Frontal cortex (tissue), 4 donors: ENCODE results near the gene POLE2. TPM values are rescaled to one million over a fixed set of nuclear protein-coding genes. Genes with fewer than 3 reads are reported as not detected.
A peak's percentile ranks its signal among the peaks of the same experiment; 100 is the strongest.
"Not testable (repeated sequence)": the region's sequence is repeated elsewhere in the genome, so short reads cannot be mapped to it uniquely, and the experiment has no call there.

Experiments used
- DNase-seq, 2 donors: peaks; one replicate each; pipeline ENCODE4 v3.0.0; 2012; ENCODE audit warnings: low spot score in 2 of 2
- FAIRE-seq: peaks from 2 replicates; lab custom pipeline; 2012; peaks lifted over from hg19 to GRCh38; lab: Jason Lieb, UNC
- total RNA-seq: library from RNA; depleted of rRNA; stranded (reverse); fragments of >200 nt; gene quantifications from one replicate; pipeline ENCODE4 v1.2.3, GENCODE V29; 2014
- donor health status: control.
- donor health status: control.
- donor health status: control.

Gene POLE2
- total RNA-seq, 1 donor from 2014 or later: 5.3 TPM

DNA sequence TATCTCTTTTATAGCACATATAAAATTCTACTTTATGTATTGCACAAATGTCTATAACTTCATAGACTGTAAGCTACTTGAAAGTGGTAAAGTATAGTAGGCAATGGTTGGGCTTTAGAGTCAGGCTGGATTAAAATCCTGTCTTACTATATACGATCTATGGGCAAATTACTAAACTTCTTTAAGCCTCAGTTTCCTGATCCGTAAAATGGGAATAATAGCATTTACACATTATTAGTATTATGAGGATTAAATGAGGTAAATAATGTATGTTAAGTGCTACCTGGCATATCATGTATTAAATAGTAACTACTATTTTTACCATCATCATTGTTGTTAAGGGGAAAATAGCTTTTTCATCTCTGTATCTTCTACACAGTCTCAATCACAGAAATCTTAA is 14.4 kb downstream of the POLE2 start:
- DNase-seq (no peak), FAIRE-seq (no peak)

- no peak for DNase-seq
- FAIRE-seq: no peak
Observed at GRCh38 chr14:49670475-49670874, 17.5 kb downstream of the POLE2 start.

DNA sequence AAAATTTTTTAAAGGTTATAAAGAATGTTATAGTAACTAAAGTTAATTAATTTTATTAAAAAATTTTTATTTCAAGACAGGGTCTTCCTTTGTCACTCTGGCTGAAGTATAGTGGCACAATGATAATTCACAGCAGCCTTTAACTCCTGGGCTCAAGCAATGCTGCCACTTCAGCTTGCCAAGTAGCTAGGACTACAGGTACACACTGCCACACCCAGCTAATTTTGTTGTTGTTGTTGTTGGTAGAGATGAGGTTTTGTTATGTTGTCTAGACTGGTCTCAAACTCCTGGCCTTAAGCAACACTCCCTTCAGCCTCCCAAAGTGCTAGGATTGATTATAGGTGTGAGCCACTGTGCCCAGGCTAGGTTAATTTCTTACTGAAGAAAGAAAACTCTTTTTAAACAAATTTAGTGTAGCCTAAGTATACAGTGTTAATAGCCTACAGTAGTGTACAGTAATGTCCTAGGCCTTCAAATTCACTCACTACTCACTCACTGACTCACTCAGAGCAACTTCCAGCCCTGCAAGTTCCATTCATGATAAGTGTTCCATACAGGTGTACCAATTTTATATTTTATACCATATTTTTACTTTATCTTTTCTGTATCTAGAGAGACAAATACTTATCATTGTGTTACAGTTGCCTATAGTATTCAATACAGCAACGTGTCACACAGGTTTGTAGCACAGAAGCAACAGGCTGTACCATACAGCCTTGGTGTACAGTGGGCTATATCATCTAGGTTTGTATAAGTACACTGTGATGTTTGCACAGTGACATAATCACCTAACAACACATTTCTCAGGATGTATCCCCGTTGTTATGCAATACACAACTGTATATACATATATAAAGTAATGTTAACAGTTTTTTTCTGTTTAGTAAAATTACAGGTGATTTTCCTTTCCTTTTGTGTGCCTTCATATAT is 28.2 kb downstream of the POLE2 start:
- FAIRE-seq: no peak

DNA sequence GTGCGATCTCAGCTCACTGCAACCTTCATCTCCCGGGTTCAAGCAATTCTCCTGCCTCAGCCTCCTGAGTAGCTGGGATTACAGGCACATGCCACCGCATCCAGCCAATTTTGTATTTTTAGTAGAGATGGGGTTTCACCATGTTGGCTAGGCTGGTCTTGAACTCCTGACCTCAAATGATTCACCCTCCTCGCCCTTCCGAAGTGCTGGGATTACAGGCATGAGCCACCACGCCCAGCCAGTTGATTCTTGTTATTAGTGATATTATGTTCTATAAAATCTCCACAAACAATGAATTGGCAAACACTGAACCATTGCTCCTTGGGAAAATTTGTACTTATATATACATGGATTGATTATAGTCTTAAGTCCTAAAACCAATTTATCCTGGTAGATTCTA is 30.5 kb downstream of the POLE2 start:
- not testable (repeated sequence) for FAIRE-seq, DNase-seq

More for the DNA sequence above, 28.2 kb downstream of the POLE2 start:
- DNase-seq: no peak

- FAIRE-seq (peak; percentile 71), DNase-seq (no peak)
Observed at GRCh38 chr14:49654511-49654910, 33.5 kb downstream of the POLE2 start.

DNA sequence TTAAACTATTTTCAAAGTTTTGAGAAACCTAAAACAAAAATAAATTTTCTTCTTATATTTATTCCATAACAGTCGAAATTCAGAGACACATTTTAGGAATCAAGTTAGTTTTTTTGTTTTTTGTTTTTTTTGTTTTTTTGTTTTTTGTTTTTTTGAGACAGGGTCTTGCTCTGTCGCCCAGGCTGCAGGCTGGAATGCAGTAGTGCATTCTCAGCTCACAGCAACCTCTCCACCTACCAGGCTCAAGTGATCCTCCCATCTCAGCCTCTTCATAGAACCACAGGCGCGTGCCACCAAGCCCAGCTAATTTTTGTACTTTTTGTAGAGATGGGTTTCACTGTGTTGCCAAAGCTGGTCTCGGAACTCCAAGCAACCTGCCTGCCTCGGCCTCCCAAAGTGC is 34.5 kb downstream of the POLE2 start:
- no peak for FAIRE-seq

GRCh38 chr14:49642163-49642562 is 45.9 kb downstream of the POLE2 start:
- FAIRE-seq: no peak
- no peak for DNase-seq

More for the DNA sequence above, 34.5 kb downstream of the POLE2 start:
- no peak for DNase-seq

- no peak for FAIRE-seq
- DNase-seq: no peak
Observed at GRCh38 chr14:49641697-49642129, 46.3 kb downstream of the POLE2 start.

DNA sequence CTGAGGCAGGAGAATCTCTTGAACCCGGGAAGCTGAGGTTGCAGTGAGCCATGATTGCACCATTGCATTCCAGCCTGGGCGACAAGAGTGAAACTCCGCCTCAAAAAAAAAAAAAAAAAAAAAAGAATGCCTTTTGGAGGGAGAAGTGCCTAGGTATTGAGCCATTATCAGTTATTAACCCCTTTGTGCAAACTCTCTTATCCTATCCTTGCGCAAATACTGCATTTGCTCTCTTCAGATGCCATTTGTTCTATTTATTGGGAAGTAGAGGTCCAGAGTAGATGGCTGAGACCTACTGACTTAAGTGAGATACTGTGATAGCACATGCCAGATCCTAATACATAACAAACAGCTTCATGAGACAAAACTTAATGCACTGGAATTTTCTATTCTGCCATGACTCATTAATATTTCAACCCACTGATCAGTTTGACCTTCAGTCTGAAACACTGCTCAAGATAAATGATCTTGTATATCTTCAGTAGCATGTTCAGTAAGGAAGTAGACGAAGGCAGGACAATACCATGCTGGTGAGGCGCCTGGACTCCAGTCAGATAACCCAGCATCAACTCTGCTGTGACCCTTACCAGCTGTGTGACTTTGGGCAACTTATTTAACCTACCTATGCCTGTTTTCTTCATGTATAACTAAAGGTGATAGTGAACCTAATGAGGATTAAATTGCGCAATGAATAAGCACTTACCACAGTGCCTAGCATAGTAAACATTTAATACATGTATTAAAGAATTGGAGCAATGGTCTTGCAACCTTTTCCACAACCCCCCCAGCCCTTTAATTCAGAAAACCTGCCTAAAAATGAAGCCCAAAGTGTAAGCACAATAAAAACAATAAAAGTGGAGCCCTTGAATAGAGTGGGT is 47.2 kb downstream of the POLE2 start:
- FAIRE-seq (no peak), DNase-seq (no peak)

DNA sequence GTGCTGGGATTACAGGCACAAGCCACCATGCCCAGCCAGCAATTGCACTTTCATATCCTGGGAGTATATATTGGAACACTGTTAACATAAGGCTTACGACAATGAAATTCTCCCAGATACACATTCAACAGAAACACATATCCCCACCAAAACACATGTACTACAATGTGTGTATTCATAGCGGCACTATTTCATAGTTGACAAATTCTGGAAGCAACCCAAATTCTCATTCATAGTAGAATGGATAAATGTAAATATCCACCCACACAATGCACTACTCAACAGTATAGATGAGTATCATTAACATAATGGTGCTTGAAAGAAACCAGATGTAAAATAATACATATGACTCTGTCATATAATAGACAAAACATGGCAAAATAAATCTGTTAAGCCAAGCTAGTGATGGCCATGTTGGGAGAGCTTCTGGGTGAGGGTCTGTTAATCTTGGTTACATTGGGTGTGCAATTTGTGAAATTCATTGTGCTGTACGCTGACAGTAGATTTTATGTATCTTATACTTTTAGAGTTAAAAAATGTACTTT is 50.4 kb downstream of the POLE2 start:
- FAIRE-seq: no peak

DNA sequence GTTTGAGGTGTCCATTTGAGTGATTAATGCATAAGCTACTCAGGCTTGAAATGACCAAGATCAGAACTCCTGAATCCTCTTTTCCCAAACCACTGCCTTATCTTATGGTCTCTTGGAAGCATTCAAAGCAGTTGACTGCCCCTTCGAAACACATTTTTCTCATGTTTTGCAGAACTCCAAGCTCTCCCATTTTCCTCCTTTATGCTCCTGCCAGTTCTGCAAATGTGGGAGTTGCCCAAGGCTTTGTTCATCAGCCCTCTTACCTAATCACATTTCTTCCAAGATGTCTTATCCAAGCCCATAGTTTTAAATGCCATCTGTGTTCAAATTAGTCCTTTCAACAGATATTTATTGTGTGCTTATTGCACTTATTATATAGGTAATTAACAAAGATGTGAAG is 51.1 kb downstream of the POLE2 start:
- FAIRE-seq: no peak

More for the DNA sequence above, 50.4 kb downstream of the POLE2 start:
- DNase-seq: no peak

DNA sequence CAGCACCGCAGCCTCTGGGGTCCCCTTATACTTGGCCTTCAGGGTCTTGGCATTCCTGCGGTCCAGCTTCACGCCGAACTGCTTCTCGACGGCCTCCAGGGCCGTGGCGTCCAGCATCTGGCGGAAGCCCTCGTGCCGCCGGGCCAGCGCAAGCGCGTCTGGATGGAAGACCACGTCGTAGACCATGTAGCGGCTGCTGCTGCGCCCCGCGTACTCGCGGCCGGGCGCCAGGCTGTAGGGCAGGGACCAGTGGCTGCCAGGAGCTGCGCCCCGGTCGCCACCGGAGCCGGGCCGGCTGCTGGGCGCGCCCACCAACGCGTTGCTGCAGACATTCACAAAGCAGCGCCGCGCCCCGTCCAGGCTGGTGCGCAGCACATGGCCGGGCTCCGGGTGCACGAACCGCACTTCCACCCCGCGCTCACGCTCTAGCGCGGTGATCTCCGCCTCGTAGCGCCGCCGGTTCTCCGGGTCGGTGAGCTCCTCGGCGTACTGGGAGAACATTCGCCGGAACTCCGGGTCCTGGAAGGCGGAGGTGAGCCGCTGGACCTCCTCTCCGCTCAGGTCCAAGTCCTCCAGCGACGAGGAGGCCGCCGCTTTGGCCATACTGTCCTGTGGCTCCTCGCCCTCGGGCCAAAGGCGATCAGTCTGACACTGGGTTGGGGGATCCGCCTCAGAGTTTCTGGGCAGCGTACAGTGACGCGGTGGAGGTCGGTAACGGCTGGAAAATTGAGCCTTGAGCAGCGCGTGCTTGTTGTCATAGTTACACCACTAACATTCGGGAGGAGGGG is 53.3 kb downstream of the POLE2 start, which contains the start of gene DNAAF2:
DNAAF2 (minus strand) TSS at position 698 of the 788 bp plus-strand sequence; CDS start at position 603, 95 bp downstream.
- peak in 1 of 2 donors; percentile 54 for DNase-seq
- no peak for FAIRE-seq

More for the DNA sequence above, 51.1 kb downstream of the POLE2 start:
- DNase-seq: no peak

- no peak for FAIRE-seq
- DNase-seq: peak; percentile 93 to 94
Observed at GRCh38 chr14:49633640-49634546, 54.1 kb downstream of the POLE2 start.

- DNase-seq (no peak), FAIRE-seq (no peak)
Observed at GRCh38 chr14:49623941-49624839, 63.8 kb downstream of the POLE2 start.

- FAIRE-seq (no peak), DNase-seq (no peak)
Observed at GRCh38 chr14:49623387-49623786, 64.6 kb downstream of the POLE2 start.

DNA sequence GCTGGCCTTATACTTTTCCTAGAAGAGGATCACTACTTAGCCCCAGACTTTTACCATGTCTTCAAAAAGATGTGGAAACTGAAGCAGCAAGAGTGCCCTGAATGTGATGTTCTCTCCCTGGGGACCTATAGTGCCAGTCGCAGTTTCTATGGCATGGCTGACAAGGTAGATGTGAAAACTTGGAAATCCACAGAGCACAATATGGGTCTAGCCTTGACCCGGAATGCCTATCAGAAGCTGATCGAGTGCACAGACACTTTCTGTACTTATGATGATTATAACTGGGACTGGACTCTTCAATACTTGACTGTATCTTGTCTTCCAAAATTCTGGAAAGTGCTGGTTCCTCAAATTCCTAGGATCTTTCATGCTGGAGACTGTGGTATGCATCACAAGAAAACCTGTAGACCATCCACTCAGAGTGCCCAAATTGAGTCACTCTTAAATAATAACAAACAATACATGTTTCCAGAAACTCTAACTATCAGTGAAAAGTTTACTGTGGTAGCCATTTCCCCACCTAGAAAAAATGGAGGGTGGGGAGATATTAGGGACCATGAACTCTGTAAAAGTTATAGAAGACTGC is 65.9 kb downstream of the POLE2 start:
- no peak for FAIRE-seq
- DNase-seq: no peak
